Right atrium auricular region (tissue), 2 donors: ENCODE data around the gene CRTAC1. TPM values are rescaled to one million over a fixed set of nuclear protein-coding genes. Genes with fewer than 3 reads are reported as not detected.

Experiments used
- DNase-seq: peaks from one replicate; pipeline ENCODE4 v3.0.0-alpha.2; 2019; ENCODE audit warnings: low spot score
- H3K27ac ChIP-seq, 2 donors: fragments of 200-600 bp; sonication (generic); 1 replicate in 1 of 2; 2 replicates in 1 of 2; pipeline ENCODE4 v1.5.1; 2016 to 2019
- H3K27me3 ChIP-seq, 2 donors: fragments of 200-600 bp; sonication (generic); one replicate each; pipeline versions ENCODE4 v1.5.1 to v1.6.0; 2017 to 2019
- H3K36me3 ChIP-seq: fragments of 200-600 bp; sonication (generic); one replicate; pipeline ENCODE4 v1.5.1; 2016
- H3K4me1 ChIP-seq, 2 donors: fragments of 200-600 bp; sonication (generic); one replicate each; pipeline versions ENCODE4 v1.5.1 to v1.6.0; 2017 to 2019
- H3K4me3 ChIP-seq, 2 donors: fragments of 200-600 bp; sonication (generic); 1 replicate in 1 of 2; 2 replicates in 1 of 2; pipeline ENCODE4 v1.5.1; 2017 to 2019; ENCODE audit warnings: mild to moderate bottlenecking in 1 of 2, moderate library complexity in 1 of 2
- H3K9me3 ChIP-seq, 2 donors: fragments of 200-600 bp; sonication (generic); one replicate each; pipeline ENCODE4 v1.5.1; 2019
- total RNA-seq, 2 donors: library from RNA; depleted of rRNA; stranded (reverse); fragments of >200 nt; gene quantifications; one replicate each; pipeline ENCODE4 v1.1.0, GENCODE V29; 2016
- TF ChIP-seq, protein P1 (sequence below), 2 donors: fragments of 200-600 bp; sonication (generic); IDR thresholded peaks; one replicate each; pipeline ENCODE4 v1.5.1; 2019; ENCODE audit warnings: antibody characterized with exemption in 2 of 2

CRTAC1 gene
- total RNA-seq, 2 donors from 2014 or later: 3.5 to 5.6 TPM

DNA sequence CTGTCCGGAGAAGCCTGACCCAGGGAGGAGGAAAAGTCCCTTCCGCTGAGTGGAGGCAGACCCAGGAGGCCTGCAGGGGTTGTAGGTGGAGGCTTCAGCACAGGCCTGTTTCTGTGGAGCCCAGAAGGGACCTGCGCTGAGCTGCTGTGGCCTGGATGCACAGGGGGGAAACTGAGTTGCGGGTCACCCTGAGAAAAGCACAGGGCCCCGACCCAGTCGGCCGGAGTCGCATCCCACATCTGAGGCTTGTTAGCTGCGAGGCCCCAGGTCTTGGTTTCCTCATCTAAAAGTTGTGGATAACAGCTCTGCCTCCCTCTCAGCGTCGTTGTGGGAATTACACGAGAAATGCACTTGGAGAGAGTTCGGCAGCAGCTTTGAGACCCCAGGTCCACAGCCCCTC is 104.4 kb downstream of the CRTAC1 start:
- TF ChIP-seq, protein P1, sequence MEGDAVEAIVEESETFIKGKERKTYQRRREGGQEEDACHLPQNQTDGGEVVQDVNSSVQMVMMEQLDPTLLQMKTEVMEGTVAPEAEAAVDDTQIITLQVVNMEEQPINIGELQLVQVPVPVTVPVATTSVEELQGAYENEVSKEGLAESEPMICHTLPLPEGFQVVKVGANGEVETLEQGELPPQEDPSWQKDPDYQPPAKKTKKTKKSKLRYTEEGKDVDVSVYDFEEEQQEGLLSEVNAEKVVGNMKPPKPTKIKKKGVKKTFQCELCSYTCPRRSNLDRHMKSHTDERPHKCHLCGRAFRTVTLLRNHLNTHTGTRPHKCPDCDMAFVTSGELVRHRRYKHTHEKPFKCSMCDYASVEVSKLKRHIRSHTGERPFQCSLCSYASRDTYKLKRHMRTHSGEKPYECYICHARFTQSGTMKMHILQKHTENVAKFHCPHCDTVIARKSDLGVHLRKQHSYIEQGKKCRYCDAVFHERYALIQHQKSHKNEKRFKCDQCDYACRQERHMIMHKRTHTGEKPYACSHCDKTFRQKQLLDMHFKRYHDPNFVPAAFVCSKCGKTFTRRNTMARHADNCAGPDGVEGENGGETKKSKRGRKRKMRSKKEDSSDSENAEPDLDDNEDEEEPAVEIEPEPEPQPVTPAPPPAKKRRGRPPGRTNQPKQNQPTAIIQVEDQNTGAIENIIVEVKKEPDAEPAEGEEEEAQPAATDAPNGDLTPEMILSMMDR (IDR thresholded peaks at IDR 0.05): no peak
- DNase-seq: no peak
- no peak overlapping the region for H3K27ac ChIP-seq
- H3K4me3 ChIP-seq: no peak overlapping the region
- peaks cover 0 to 17% of the 10 kb centered on the region in 2 donors for H3K4me1 ChIP-seq
- no peaks in the 10 kb centered on the region for H3K36me3 ChIP-seq
- no peaks in the 10 kb centered on the region for H3K27me3 ChIP-seq
- no peaks in the 10 kb centered on the region for H3K9me3 ChIP-seq

DNA sequence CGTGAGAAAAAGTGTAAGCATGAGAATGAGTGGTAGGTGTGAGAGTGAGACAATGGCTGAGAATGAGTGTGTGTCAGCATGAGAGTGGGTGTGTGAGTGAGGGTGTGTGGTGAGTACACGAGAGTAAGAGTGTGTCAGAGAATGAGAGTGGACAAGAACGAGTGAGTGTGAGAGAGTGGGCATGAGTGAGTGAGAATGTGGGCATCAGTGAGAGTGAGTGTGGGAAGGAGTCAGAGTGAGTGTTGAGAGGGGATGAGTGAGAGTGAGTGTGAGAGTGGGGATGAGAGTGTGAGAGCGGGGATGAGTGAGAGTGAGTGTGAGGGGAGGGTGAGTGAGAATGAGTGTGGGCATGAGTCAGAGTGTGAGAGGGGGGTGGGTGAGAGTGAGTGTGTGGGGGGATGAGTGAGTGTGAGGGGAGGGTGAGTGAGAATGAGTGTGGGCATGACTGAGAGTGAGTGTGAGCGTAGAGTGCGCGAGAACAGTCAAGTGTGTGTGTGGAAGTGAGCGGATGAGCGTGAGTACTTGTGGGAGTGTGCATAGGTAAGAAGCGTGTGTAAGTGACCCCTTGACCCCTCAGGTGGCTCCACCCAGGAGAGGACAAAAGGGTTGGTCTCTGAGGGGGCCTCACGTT is 105.0 kb downstream of the CRTAC1 start:
- no peaks in the 10 kb centered on the region for H3K36me3 ChIP-seq
- no peak for DNase-seq
- no peak overlapping the region for H3K27ac ChIP-seq
- H3K9me3 ChIP-seq: no peaks in the 10 kb centered on the region
- TF ChIP-seq, protein P1 (IDR thresholded peaks at IDR 0.05): no peak
- H3K4me1 ChIP-seq: peaks cover 0 to 23% of the 10 kb centered on the region in 2 donors
- H3K4me3 ChIP-seq: no peak overlapping the region
- no peaks in the 10 kb centered on the region for H3K27me3 ChIP-seq

DNA sequence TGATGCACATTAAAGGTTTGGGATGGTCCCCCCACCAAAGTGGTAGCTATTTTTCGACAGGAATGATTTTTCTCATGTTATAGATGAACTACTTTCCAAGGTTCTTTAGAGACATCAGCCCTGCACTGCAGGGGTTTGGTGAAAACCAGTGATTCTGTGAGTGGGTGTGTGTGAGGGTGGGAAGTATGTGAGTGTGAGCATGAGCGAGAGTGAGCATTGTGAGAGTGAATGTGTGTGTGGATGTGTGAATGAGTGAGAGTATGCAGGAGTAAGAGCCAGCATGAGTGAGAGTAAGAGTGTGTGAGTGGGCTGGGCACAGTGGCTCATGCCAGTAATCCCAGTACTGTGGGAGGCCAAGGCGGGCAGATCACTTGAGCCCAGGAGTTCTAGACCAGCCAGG is 105.7 kb downstream of the CRTAC1 start:
- peaks cover 0 to 23% of the 10 kb centered on the region in 2 donors for H3K4me1 ChIP-seq
- H3K27me3 ChIP-seq: no peaks in the 10 kb centered on the region
- no peak overlapping the region for H3K4me3 ChIP-seq
- TF ChIP-seq, protein P1 (IDR thresholded peaks at IDR 0.05): no peak
- no peaks in the 10 kb centered on the region for H3K9me3 ChIP-seq
- no peak for DNase-seq
- H3K36me3 ChIP-seq: no peaks in the 10 kb centered on the region
- H3K27ac ChIP-seq: no peak overlapping the region

DNA sequence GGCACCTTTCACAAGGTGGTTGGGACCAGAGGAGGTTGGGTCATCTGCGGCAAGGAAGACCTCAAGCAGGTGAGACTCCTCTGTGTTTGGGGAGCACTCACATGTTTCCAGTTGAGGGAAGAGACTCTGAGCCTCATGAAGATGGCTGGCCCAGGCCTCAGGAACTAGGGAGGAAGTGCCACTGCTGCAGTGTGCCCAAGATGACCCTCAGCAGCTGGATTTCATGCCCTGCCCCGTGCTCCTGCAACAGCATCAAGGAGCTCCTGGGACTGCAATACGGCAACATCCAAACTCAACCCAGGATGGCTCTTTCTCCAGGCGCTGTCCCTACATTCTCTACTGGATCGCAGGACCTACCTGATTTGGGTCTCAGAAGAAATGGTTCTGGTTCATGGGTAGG is 106.9 kb downstream of the CRTAC1 start:
- TF ChIP-seq, protein P1 (IDR thresholded peaks at IDR 0.05): no peak
- Histone ChIP-seq H3K36me3 (no peaks in the 10 kb centered on the region), H3K27ac (no peak overlapping the region), H3K4me3 (no peak overlapping the region), H3K27me3 (no peaks in the 10 kb centered on the region), H3K4me1 (peaks cover 0 to 23% of the 10 kb centered on the region in 2 donors), H3K9me3 (no peaks in the 10 kb centered on the region)
- no peak for DNase-seq

DNA sequence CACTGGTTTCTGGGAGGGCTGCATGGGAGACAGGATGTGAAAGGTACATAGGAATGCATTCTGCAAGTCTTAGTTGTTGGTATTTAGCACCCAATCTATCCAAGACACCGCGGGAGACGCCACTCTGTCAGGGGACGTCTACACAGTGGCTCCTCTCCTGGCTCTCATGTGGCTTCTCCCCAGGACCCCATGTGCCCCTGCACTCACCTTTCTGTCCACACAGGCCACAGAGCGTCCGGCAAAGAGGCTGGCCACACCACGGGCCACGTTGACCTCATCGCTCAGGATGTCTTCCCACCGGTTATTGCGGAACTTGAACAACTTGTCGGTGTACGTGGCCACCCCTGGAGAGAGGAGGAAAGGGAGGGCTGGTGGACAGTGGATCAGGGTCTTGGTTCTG is 107.4 kb downstream of the CRTAC1 start:
- no peak overlapping the region for H3K4me3 ChIP-seq
- no peaks in the 10 kb centered on the region for H3K36me3 ChIP-seq
- no peak overlapping the region for H3K27ac ChIP-seq
- no peaks in the 10 kb centered on the region for H3K9me3 ChIP-seq
- no peak for DNase-seq
- H3K27me3 ChIP-seq: no peaks in the 10 kb centered on the region
- TF ChIP-seq, protein P1 (IDR thresholded peaks at IDR 0.05): no peak
- H3K4me1 ChIP-seq: peaks cover 0 to 23% of the 10 kb centered on the region in 2 donors
